H9 (cell line): ENCODE measurements around the gene FSTL4. TPM values are rescaled to one million over a fixed set of nuclear protein-coding genes. Genes with fewer than 3 reads are reported as not detected.

Experiments
- DNase-seq: peaks from one replicate; pipeline ENCODE4 v3.0.0-alpha.2; 2017
- H2AFZ ChIP-seq: one replicate; pipeline ENCODE4 v1.6.1; 2013; ENCODE audit warnings: mild to moderate bottlenecking, low read length, control low read depth, moderate library complexity
- H2AK5ac ChIP-seq: 2 replicates; pipeline ENCODE4 v1.6.1; 2013; ENCODE audit warnings: low read length, control low read depth, mixed read lengths; ENCODE audit not compliant: insufficient read length
- H2BK120ac ChIP-seq: one replicate; pipeline ENCODE4 v1.6.1; 2013; ENCODE audit warnings: low read depth, mild to moderate bottlenecking, low read length, control low read depth, inconsistent platforms; ENCODE audit not compliant: poor library complexity, severe bottlenecking
- H2BK12ac ChIP-seq: 2 replicates; pipeline ENCODE4 v1.6.1; 2013; ENCODE audit warnings: low read length, control low read depth, mixed read lengths, low read depth; ENCODE audit not compliant: insufficient read length
- H2BK15ac ChIP-seq: 2 replicates; pipeline ENCODE4 v1.6.1; 2013; ENCODE audit warnings: low read depth, low read length, control low read depth
- H2BK20ac ChIP-seq: one replicate; pipeline ENCODE4 v1.6.1; 2013; ENCODE audit warnings: low read depth, mild to moderate bottlenecking, low read length, control low read depth, inconsistent platforms; ENCODE audit not compliant: poor library complexity, severe bottlenecking
- H2BK5ac ChIP-seq: 2 replicates; pipeline ENCODE4 v1.6.1; 2013; ENCODE audit warnings: low read length, control low read depth, mixed read lengths; ENCODE audit not compliant: insufficient read length
- H3K14ac ChIP-seq: 2 replicates; pipeline ENCODE4 v1.6.1; 2013; ENCODE audit warnings: low read length, control low read depth; ENCODE audit not compliant: insufficient read depth
- H3K18ac ChIP-seq: 2 replicates; pipeline ENCODE4 v1.6.1; 2013; ENCODE audit warnings: low read depth, mild to moderate bottlenecking, mixed read lengths, low read length, control low read depth; ENCODE audit not compliant: insufficient read length
- H3K23ac ChIP-seq: 2 replicates; pipeline ENCODE4 v1.6.1; 2013; ENCODE audit warnings: low read length, control low read depth, mixed read lengths, low read depth; ENCODE audit not compliant: insufficient read length
- H3K23me2 ChIP-seq: 2 replicates; pipeline ENCODE4 v1.6.1; 2013; ENCODE audit warnings: low read depth, mild to moderate bottlenecking, mixed read lengths, low read length, control low read depth; ENCODE audit not compliant: insufficient read length, poor library complexity, severe bottlenecking
- H3K27ac ChIP-seq: 2 replicates; pipeline ENCODE4 v1.5.1; 2013; ENCODE audit warnings: low read length, control low read depth, mixed read lengths, low read depth; ENCODE audit not compliant: insufficient read length
- H3K27me3 ChIP-seq: 2 replicates; pipeline ENCODE4 v1.6.1; 2013; ENCODE audit warnings: low read length, control low read depth, inconsistent platforms; ENCODE audit not compliant: insufficient read depth
- H3K4ac ChIP-seq: 2 replicates; pipeline ENCODE4 v1.6.1; 2013; ENCODE audit warnings: low read depth, mild to moderate bottlenecking, control low read depth, inconsistent platforms, low read length, moderate library complexity
- H3K4me1 ChIP-seq: 2 replicates; pipeline ENCODE4 v1.6.1; 2013; ENCODE audit warnings: low read length, control low read depth, inconsistent platforms; ENCODE audit not compliant: insufficient read depth
- H3K4me2 ChIP-seq: 2 replicates; pipeline ENCODE4 v1.6.1; 2013; ENCODE audit warnings: low read length, control low read depth, mixed read lengths; ENCODE audit not compliant: insufficient read length, insufficient read depth
- H3K56ac ChIP-seq: 2 replicates; pipeline ENCODE4 v1.6.1; 2013; ENCODE audit warnings: low read depth, mild to moderate bottlenecking, mixed read lengths, low read length, control low read depth; ENCODE audit not compliant: insufficient read length
- H3K79me1 ChIP-seq: 2 replicates; pipeline ENCODE4 v1.6.1; 2013; ENCODE audit warnings: low read depth, mild to moderate bottlenecking, moderate library complexity, low read length, control low read depth, inconsistent platforms; ENCODE audit not compliant: insufficient read depth, poor library complexity, severe bottlenecking
- H3K79me2 ChIP-seq: 2 replicates; pipeline ENCODE4 v1.6.1; 2013; ENCODE audit warnings: low read length, control low read depth, inconsistent platforms; ENCODE audit not compliant: insufficient read depth
- H3K9ac ChIP-seq: 2 replicates; pipeline ENCODE4 v1.6.1; 2013; ENCODE audit warnings: low read length, control low read depth, mixed read lengths; ENCODE audit not compliant: insufficient read length; ENCODE audit errors: extremely low read depth
- H3K9me3 ChIP-seq: one replicate; pipeline ENCODE4 v1.6.1; 2013; ENCODE audit warnings: low read depth, low read length, inconsistent platforms; ENCODE audit not compliant: control insufficient read depth
- H3T11ph ChIP-seq: one replicate; pipeline ENCODE4 v1.6.1; 2013; ENCODE audit warnings: mild to moderate bottlenecking, low read length, control low read depth, inconsistent platforms
- H4K20me1 ChIP-seq: one replicate; pipeline ENCODE4 v1.6.1; 2013; ENCODE audit not compliant: control insufficient read depth, insufficient read length, insufficient read depth
- H4K5ac ChIP-seq: 2 replicates; pipeline ENCODE4 v1.6.1; 2013; ENCODE audit warnings: low read depth, mild to moderate bottlenecking, mixed read lengths, low read length, control low read depth; ENCODE audit not compliant: insufficient read length
- H4K8ac ChIP-seq: replicated peaks from 2 replicates; pipeline ENCODE4 v1.6.1; 2013; ENCODE audit warnings: low read length, control low read depth, mixed read lengths, low read depth; ENCODE audit not compliant: insufficient read length
- H4K91ac ChIP-seq: 2 replicates; pipeline ENCODE4 v1.6.1; 2013; ENCODE audit warnings: low read depth, mild to moderate bottlenecking, moderate library complexity, mixed read lengths, low read length, control low read depth; ENCODE audit not compliant: insufficient read length
- H3K27ac Mint-ChIP-seq, 3 experiments: 2 replicates in 2 of 3; 3 replicates in 1 of 3; pipeline ENCODE4 v1.8.0; 2020 to 2021; ENCODE audit warnings: mixed read lengths in 3 of 3, mild to moderate bottlenecking in 1 of 3, moderate library complexity in 1 of 3
- H3K27me3 Mint-ChIP-seq: 2 replicates; pipeline ENCODE4 v1.8.0; 2021; ENCODE audit warnings: low read depth, mild to moderate bottlenecking, moderate library complexity, mixed read lengths
- H3K36me3 Mint-ChIP-seq, 3 experiments: 2 replicates in 2 of 3; 3 replicates in 1 of 3; pipeline ENCODE4 v1.8.0; 2020 to 2021; ENCODE audit warnings: low read depth in 3 of 3, mixed read lengths in 3 of 3; ENCODE audit not compliant: insufficient read depth in 1 of 3
- H3K4me1 Mint-ChIP-seq, 2 experiments: 2 replicates each; pipeline ENCODE4 v1.8.0; 2020; ENCODE audit warnings: mixed read lengths in 2 of 2
- H3K4me3 Mint-ChIP-seq, 2 experiments: 2 replicates in 1 of 2; 3 replicates in 1 of 2; pipeline ENCODE4 v1.8.0; 2020 to 2021; ENCODE audit warnings: mild to moderate bottlenecking in 2 of 2, mixed read lengths in 2 of 2, moderate library complexity in 1 of 2
- H3K9me3 Mint-ChIP-seq, 2 experiments: 2 replicates in 1 of 2; 3 replicates in 1 of 2; pipeline ENCODE4 v1.8.0; 2020; ENCODE audit warnings: mild to moderate bottlenecking in 2 of 2, mixed read lengths in 2 of 2, moderate library complexity in 1 of 2
- CTCF ChIP-seq: fragments of 200-600 bp; sonication (generic); conservative IDR thresholded peaks from 3 replicates; pipeline ENCODE4 v1.8.0; 2021; ENCODE audit warnings: antibody characterized with exemption, mild to moderate bottlenecking
- WGBS: extraction: QIAGEN DNeasy Blood & Tissue Kit; methylation state at CpG from one replicate; pipeline ENCODE4 v1.1.7; 2013; ENCODE audit warnings: missing lambda C conversion rate, low lambda C conversion rate, mixed read lengths; ENCODE audit not compliant: insufficient read length; ENCODE audit errors: extremely low coverage; 5-methylcytosine and 5-hydroxymethylcytosine counted together
- total RNA-seq: library from RNA; stranded (reverse); gene quantifications from 2 replicates; pipeline ENCODE4 v1.2.1, GENCODE V29; 2021

FSTL4 gene
- total RNA-seq, 1 experiment from 2014 or later: 5.7 TPM

DNA sequence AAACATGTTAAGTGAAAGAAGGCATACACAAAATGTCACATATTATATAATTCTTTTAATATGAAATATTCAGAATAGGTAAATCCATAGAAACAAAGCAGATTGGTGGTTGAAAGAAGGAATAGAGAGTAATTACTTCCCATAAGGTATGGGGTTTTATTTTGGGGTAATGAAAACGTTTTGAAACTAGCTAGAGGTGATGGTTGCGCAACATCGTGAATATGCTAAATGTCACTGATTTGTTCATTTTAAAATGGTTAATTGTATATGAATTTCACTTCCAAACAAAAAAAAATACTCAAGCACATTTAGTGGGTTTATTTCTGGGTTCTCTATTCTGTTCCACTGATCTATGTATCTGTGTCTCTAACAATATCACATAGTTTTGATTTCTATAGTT lies 12.0 kb upstream of the FSTL4 start:
- H3K14ac ChIP-seq: no peak overlapping the region
- no peak overlapping the region for H3K27ac Mint-ChIP-seq

More for the DNA sequence above, 12.0 kb upstream of the FSTL4 start:
- H3K23ac ChIP-seq: no peak overlapping the region
- H2BK15ac ChIP-seq: no peak overlapping the region
- Mint-ChIP-seq H3K4me3 (no peak overlapping the region), H3K4me1 (no peaks in the 10 kb centered on the region), H3K36me3 (no peaks in the 10 kb centered on the region), H3K27me3 (peaks cover 14% of the 10 kb centered on the region), H3K9me3 (no peaks in the 10 kb centered on the region; a peak in 1 of 5 replicates)
- H3K18ac ChIP-seq: no peak overlapping the region
- TF ChIP-seq CTCF: no peak
- no peaks in the 10 kb centered on the region for H3K4me1 ChIP-seq
- H3K9me3 ChIP-seq: no peaks in the 10 kb centered on the region
- H3K9ac ChIP-seq: no peak overlapping the region
- H2BK20ac ChIP-seq: no peak overlapping the region
- H2AFZ ChIP-seq: no peak overlapping the region
- no peak overlapping the region for H4K8ac ChIP-seq
- H3K27ac ChIP-seq: no peak overlapping the region
- H4K91ac ChIP-seq: no peak overlapping the region
- H4K20me1 ChIP-seq: no peaks in the 10 kb centered on the region
- H2BK120ac ChIP-seq: no peak overlapping the region
- no peak overlapping the region for H4K5ac ChIP-seq
- H3K56ac ChIP-seq: no peak overlapping the region
- no peak overlapping the region for H3T11ph ChIP-seq
- H3K23me2 ChIP-seq: no peaks in the 10 kb centered on the region
- no peaks in the 10 kb centered on the region for H3K79me1 ChIP-seq
- H2AK5ac ChIP-seq: no peak overlapping the region
- H3K4me2 ChIP-seq: no peak overlapping the region
- no peak for DNase-seq
- H3K4ac ChIP-seq: no peak overlapping the region
- no peaks in the 10 kb centered on the region for H3K27me3 ChIP-seq
- H3K79me2 ChIP-seq: no peaks in the 10 kb centered on the region
- no peak overlapping the region for H2BK12ac ChIP-seq
- H2BK5ac ChIP-seq: no peak overlapping the region
- no CpG with 5 or more reads among the region's 3 CpGs for WGBS
